Vagina (tissue), 2 donors: ENCODE data around the gene NEB. TPM values are rescaled to one million over a fixed set of nuclear protein-coding genes. Genes with fewer than 3 reads are reported as not detected.

Experiments used
- DNase-seq, 2 donors: peaks; one replicate each; pipeline ENCODE4 v3.0.0-alpha.2; 2017; ENCODE audit errors: extremely low spot score in 2 of 2
- H3K27ac ChIP-seq: fragments of 200-600 bp; sonication (generic); one replicate; pipeline ENCODE4 v1.5.1; 2019
- H3K27me3 ChIP-seq: fragments of 200-600 bp; sonication (generic); one replicate; pipeline ENCODE4 v1.5.1; 2019
- H3K36me3 ChIP-seq, 2 donors: fragments of 200-600 bp; sonication (generic); one replicate each; pipeline ENCODE4 v1.5.1; 2017 to 2019
- H3K4me1 ChIP-seq: fragments of 200-600 bp; sonication (generic); one replicate; pipeline ENCODE4 v1.5.1; 2019
- H3K4me3 ChIP-seq, 2 donors: fragments of 200-600 bp; sonication (generic); 1 replicate in 1 of 2; 2 replicates in 1 of 2; pipeline ENCODE4 v1.5.1; 2016 to 2019
- H3K9me3 ChIP-seq: fragments of 200-600 bp; sonication (generic); one replicate; pipeline ENCODE4 v1.5.1; 2019
- CTCF ChIP-seq, 3 experiments: fragments of 450-650 bp in 2 of 3; fragments of 200-600 bp in 1 of 3; sonication (generic) in 1 of 3; IDR thresholded peaks; one replicate each; pipeline ENCODE4 v1.5.1; 2017 to 2019; ENCODE audit warnings: antibody characterized with exemption in 3 of 3, mild to moderate bottlenecking in 2 of 3, moderate library complexity in 2 of 3
- POLR2A ChIP-seq, 2 donors: fragments of 450-650 bp; IDR thresholded peaks; one replicate each; pipeline ENCODE4 v1.6.1; 2017; ENCODE audit warnings: antibody characterized with exemption in 2 of 2, mild to moderate bottlenecking in 2 of 2, moderate library complexity in 2 of 2
- POLR2AphosphoS5 ChIP-seq, 2 donors: sonication (generic); formaldehyde crosslinking; IDR thresholded peaks; one replicate each; pipeline ENCODE4 v1.9.0; 2017; ENCODE audit warnings: antibody characterized with exemption in 2 of 2, mild to moderate bottlenecking in 2 of 2, low read depth in 1 of 2; ENCODE audit not compliant: insufficient read depth in 1 of 2
- intact Hi-C: fragments of 100-400 bp; cut with DNase I; formaldehyde crosslinking; loops from one replicate; pipeline ENCODE4 v1.15.1; 2023
- total RNA-seq: library from RNA; depleted of rRNA; stranded (reverse); fragments of >200 nt; gene quantifications from one replicate; pipeline ENCODE4 v1.2.3, GENCODE V29; 2016

The NEB gene
- total RNA-seq, 1 donor from 2014 or later, result 0.98 TPM

GRCh38 chr2:151688719-151689118 lies 45.6 kb downstream of the NEB start:
- DNase-seq, result no peak
- Histone ChIP-seq H3K27me3 (no peaks in the 10 kb centered on the region), H3K36me3 (no peaks in the 10 kb centered on the region), H3K4me3 (no peak overlapping the region), H3K9me3 (no peaks in the 10 kb centered on the region), H3K27ac (no peak overlapping the region), H3K4me1 (no peaks in the 10 kb centered on the region)
- intact Hi-C loops, result no loop called here
- TF ChIP-seq POLR2A (IDR thresholded peaks at IDR 0.05) (no peak), CTCF (IDR thresholded peaks at IDR 0.05) (no peak), POLR2AphosphoS5 (IDR thresholded peaks at IDR 0.05; ENCODE audit: insufficient read depth in 1 of 2, low read depth in 1 of 2) (no peak)

GRCh38 chr2:151682459-151683003 lies 51.7 kb downstream of the NEB start:
- H3K27me3 ChIP-seq, result no peaks in the 10 kb centered on the region
- intact Hi-C loops, result no loop called here
- TF ChIP-seq POLR2A (IDR thresholded peaks at IDR 0.05) (no peak), CTCF (IDR thresholded peaks at IDR 0.05) (no peak), POLR2AphosphoS5 (IDR thresholded peaks at IDR 0.05; ENCODE audit: insufficient read depth in 1 of 2, low read depth in 1 of 2) (no peak)
- no peak for DNase-seq
- no peaks in the 10 kb centered on the region for H3K4me1 ChIP-seq
- H3K36me3 ChIP-seq, result no peaks in the 10 kb centered on the region
- H3K27ac ChIP-seq, result no peak overlapping the region
- no peaks in the 10 kb centered on the region for H3K9me3 ChIP-seq
- no peak overlapping the region for H3K4me3 ChIP-seq

- no peaks in the 10 kb centered on the region for H3K9me3 ChIP-seq
- H3K4me1 ChIP-seq, result no peaks in the 10 kb centered on the region
- intact Hi-C loops, result no loop called here
- H3K27ac ChIP-seq, result no peak overlapping the region
- DNase-seq, result no peak
- no peak overlapping the region for H3K4me3 ChIP-seq
- no peaks in the 10 kb centered on the region for H3K36me3 ChIP-seq
- no peak for TF ChIP-seq CTCF (IDR thresholded peaks at IDR 0.05)
- TF ChIP-seq POLR2AphosphoS5 (IDR thresholded peaks at IDR 0.05; ENCODE audit: insufficient read depth in 1 of 2, low read depth in 1 of 2), result no peak
- TF ChIP-seq POLR2A (IDR thresholded peaks at IDR 0.05), result no peak
- H3K27me3 ChIP-seq, result no peaks in the 10 kb centered on the region
Measured at GRCh38 chr2:151681051-151681450, 53.2 kb downstream of the NEB start.

- Histone ChIP-seq H3K27ac (no peak overlapping the region), H3K4me1 (no peaks in the 10 kb centered on the region), H3K9me3 (no peaks in the 10 kb centered on the region), H3K36me3 (no peaks in the 10 kb centered on the region), H3K4me3 (no peak overlapping the region), H3K27me3 (no peaks in the 10 kb centered on the region)
- intact Hi-C loops, result no loop called here
- DNase-seq, result no peak
- TF ChIP-seq POLR2AphosphoS5 (IDR thresholded peaks at IDR 0.05; ENCODE audit: insufficient read depth in 1 of 2, low read depth in 1 of 2) (no peak), POLR2A (IDR thresholded peaks at IDR 0.05) (no peak), CTCF (IDR thresholded peaks at IDR 0.05) (no peak)
Measured at GRCh38 chr2:151679994-151680393, 54.3 kb downstream of the NEB start.

GRCh38 chr2:151678849-151679248 lies 55.4 kb downstream of the NEB start:
- Histone ChIP-seq H3K9me3 (no peaks in the 10 kb centered on the region), H3K27ac (no peak overlapping the region), H3K4me3 (no peak overlapping the region), H3K27me3 (no peaks in the 10 kb centered on the region), H3K4me1 (no peaks in the 10 kb centered on the region), H3K36me3 (no peaks in the 10 kb centered on the region)
- DNase-seq, result no peak
- TF ChIP-seq POLR2AphosphoS5 (IDR thresholded peaks at IDR 0.05; ENCODE audit: insufficient read depth in 1 of 2, low read depth in 1 of 2), result no peak
- TF ChIP-seq CTCF (IDR thresholded peaks at IDR 0.05), result no peak
- no peak for TF ChIP-seq POLR2A (IDR thresholded peaks at IDR 0.05)
- intact Hi-C loops, result no loop called here
